Lung (tissue), 12 donors: Measurements from ENCODE around the gene STX8. TPM values are rescaled to one million over a fixed set of nuclear protein-coding genes. Genes with fewer than 3 reads are reported as not detected.
"Not testable (repeated sequence)": the region's sequence is repeated elsewhere in the genome, so short reads cannot be mapped to it uniquely, and the experiment has no call there.

Experiments used
- ATAC-seq: fragments of 200-7000 bp; cut with Tn5 transposase; one replicate; pipeline ENCODE4 v1.9.1; 2020; ENCODE audit warnings: moderate number of reproducible peaks; ENCODE audit not compliant: insufficient read depth, low FRiP score
- DNase-seq, 3 donors: peaks; one replicate each; pipeline ENCODE4 v3.0.0-alpha.2; 2013 to 2017
- H3K27ac ChIP-seq, 2 donors: one replicate each; pipeline ENCODE4 v1.5.1; 2013; ENCODE audit warnings: mild to moderate bottlenecking in 2 of 2, moderate library complexity in 2 of 2, control low read depth in 1 of 2, inconsistent platforms in 1 of 2, low read depth in 1 of 2, low read length in 1 of 2
- H3K27me3 ChIP-seq, 3 donors: one replicate each; pipeline ENCODE4 v1.5.1; 2013; ENCODE audit warnings: low read length in 2 of 3; ENCODE audit not compliant: control insufficient read depth in 3 of 3, insufficient read depth in 3 of 3
- H3K36me3 ChIP-seq, 4 donors: one replicate each; pipeline ENCODE4 v1.5.1; 2013; ENCODE audit warnings: low read length in 4 of 4, mild to moderate bottlenecking in 1 of 4, moderate library complexity in 1 of 4; ENCODE audit not compliant: control insufficient read depth in 4 of 4, insufficient read depth in 4 of 4
- H3K4me1 ChIP-seq, 5 donors: one replicate each; pipeline ENCODE4 v1.5.1; 2013; ENCODE audit warnings: low read length in 5 of 5, mild to moderate bottlenecking in 2 of 5, moderate library complexity in 1 of 5; ENCODE audit not compliant: control insufficient read depth in 5 of 5, insufficient read depth in 5 of 5
- H3K4me3 ChIP-seq: one replicate; pipeline ENCODE4 v1.5.1; 2013; ENCODE audit warnings: mild to moderate bottlenecking, control low read depth, moderate library complexity
- H3K9ac ChIP-seq, 2 donors: one replicate each; pipeline ENCODE4 v1.5.1; 2013; ENCODE audit warnings: low read length in 2 of 2, control low read depth in 1 of 2; ENCODE audit not compliant: insufficient read depth in 1 of 2
- H3K9me3 ChIP-seq, 4 donors: one replicate each; pipeline ENCODE4 v1.5.1; 2013; ENCODE audit warnings: low read length in 3 of 4, mild to moderate bottlenecking in 1 of 4, moderate library complexity in 1 of 4; ENCODE audit not compliant: control insufficient read depth in 4 of 4, insufficient read depth in 3 of 4
- WGBS, 2 donors: extraction: QIAGEN DNeasy Blood & Tissue Kit; methylation state at CpG; one replicate each; pipeline ENCODE4 v1.1.7; 2013; 5-methylcytosine and 5-hydroxymethylcytosine counted together
- polyA plus RNA-seq, 2 donors: library from polyadenylated mRNA; stranded (reverse); fragments of 200-250 nt; gene quantifications; one replicate each; pipeline ENCODE4 v1.2.1, GENCODE V29; 2013
- total RNA-seq, 2 donors: library from RNA; depleted of rRNA in 1 of 2; stranded (reverse); fragments of >200 nt in 1 of 2; gene quantifications; one replicate each; pipeline ENCODE4 v1.2.1, GENCODE V29; 2014 to 2021
- TF ChIP-seq, protein P1 (sequence below): IDR thresholded peaks from 2 replicates; pipeline ENCODE4 v1.5.1; 2012; ENCODE audit warnings: mild to moderate bottlenecking; ENCODE audit errors: control extremely low read depth, extremely low read depth
- donor health status: control.
- donor health status: control.
- donor health status: Bipolar disorder and iron deficiency.
- donor health status: healthy.
- donor health status: DM: yes; HTN: yes; CAD: no.

STX8 gene
- total and polyA plus RNA-seq, 4 donors = 36.5 to 81.1 (median 63.2) TPM

DNA sequence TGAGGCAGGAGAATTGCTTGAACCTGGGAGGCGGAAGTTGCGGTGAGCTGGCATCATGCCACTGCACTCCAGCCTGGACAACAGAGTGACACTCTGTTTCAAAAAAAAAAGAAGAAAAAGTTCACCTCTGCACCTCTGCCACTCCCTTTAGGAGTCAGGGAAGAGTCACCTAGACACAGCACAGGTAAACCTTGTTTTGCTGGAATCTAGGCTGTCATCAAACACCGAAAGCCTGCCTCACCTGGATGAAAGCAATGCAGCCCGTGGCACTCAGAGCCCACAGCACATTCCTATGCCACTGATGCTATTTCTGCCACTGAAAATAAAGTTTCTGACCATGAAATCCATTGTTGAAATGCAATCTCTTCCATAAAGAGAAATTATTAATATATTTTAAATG, 23.0 kb upstream of the STX8 start:
- Histone ChIP-seq H3K36me3 (no peaks in the 10 kb centered on the region), H3K27me3 (no peaks in the 10 kb centered on the region), H3K4me1 (no peaks in the 10 kb centered on the region), H3K27ac (no peak overlapping the region), H3K9ac (no peak overlapping the region), H3K4me3 (no peak overlapping the region), H3K9me3 (no peaks in the 10 kb centered on the region)
- ATAC-seq (no peak), DNase-seq (no peak)
- TF ChIP-seq, protein P1, sequence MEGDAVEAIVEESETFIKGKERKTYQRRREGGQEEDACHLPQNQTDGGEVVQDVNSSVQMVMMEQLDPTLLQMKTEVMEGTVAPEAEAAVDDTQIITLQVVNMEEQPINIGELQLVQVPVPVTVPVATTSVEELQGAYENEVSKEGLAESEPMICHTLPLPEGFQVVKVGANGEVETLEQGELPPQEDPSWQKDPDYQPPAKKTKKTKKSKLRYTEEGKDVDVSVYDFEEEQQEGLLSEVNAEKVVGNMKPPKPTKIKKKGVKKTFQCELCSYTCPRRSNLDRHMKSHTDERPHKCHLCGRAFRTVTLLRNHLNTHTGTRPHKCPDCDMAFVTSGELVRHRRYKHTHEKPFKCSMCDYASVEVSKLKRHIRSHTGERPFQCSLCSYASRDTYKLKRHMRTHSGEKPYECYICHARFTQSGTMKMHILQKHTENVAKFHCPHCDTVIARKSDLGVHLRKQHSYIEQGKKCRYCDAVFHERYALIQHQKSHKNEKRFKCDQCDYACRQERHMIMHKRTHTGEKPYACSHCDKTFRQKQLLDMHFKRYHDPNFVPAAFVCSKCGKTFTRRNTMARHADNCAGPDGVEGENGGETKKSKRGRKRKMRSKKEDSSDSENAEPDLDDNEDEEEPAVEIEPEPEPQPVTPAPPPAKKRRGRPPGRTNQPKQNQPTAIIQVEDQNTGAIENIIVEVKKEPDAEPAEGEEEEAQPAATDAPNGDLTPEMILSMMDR = no peak
- 91 to 95% methylated on average over 4 of the region's 4 CpGs for WGBS, 2 donors

DNA sequence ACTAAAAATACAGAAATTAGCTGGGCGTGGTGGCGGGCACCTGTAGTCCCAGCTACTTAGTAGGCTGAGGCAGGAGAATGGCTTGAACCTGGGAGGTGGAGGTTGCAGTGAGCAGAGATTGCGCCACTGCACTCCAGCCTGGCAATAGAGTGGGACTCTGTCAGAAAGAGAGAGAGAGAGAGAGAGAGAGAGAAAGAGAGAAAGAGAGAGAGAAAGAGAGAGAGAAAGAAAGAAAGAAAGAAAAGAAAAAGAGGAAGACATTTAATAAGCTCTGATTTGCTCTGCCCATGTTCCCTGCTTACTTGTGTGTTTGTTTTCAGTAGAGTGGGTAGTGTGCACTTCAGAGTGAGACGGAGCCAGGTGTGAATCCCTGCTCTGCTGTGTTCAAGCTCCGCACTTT, 22.0 kb upstream of the STX8 start:
- not testable (repeated sequence) for H3K4me3 ChIP-seq, H3K9me3 ChIP-seq, H3K9ac ChIP-seq, H3K4me1 ChIP-seq, H3K27me3 ChIP-seq, DNase-seq, H3K27ac ChIP-seq, ATAC-seq, H3K36me3 ChIP-seq
- WGBS, 2 donors = 91 to 94% methylated on average over 5 of the region's 5 CpGs

DNA sequence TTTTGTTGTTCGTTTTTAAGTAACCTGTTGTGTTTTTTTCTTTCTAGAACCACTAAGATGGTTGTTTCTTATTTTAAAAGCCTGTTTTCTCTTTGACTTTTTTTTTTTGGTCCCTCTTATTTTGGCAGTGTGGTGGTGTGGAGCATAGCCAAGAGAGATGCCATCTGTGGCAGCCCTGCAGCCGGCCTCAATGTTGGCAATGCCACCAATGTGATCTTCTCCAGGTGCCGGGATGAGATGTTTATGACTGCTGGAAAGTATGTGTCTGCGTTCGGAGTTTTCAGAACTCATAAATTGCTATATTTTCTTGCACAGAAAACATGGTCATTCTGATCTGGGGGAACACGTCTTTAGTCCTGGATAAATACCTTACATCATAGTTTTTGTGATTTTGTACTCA, 18.4 kb upstream of the STX8 start:
- H3K27ac ChIP-seq = no peak overlapping the region
- 85 to 89% methylated on average over 6 of the region's 6 CpGs for WGBS, 2 donors
- TF ChIP-seq, protein P1 = no peak
- no peaks in the 10 kb centered on the region for H3K27me3 ChIP-seq
- H3K4me1 ChIP-seq = no peaks in the 10 kb centered on the region
- no peaks in the 10 kb centered on the region for H3K36me3 ChIP-seq
- no peak overlapping the region for H3K9ac ChIP-seq
- ATAC-seq = no peak
- H3K9me3 ChIP-seq = no peaks in the 10 kb centered on the region
- H3K4me3 ChIP-seq = no peak overlapping the region
- no peak for DNase-seq

DNA sequence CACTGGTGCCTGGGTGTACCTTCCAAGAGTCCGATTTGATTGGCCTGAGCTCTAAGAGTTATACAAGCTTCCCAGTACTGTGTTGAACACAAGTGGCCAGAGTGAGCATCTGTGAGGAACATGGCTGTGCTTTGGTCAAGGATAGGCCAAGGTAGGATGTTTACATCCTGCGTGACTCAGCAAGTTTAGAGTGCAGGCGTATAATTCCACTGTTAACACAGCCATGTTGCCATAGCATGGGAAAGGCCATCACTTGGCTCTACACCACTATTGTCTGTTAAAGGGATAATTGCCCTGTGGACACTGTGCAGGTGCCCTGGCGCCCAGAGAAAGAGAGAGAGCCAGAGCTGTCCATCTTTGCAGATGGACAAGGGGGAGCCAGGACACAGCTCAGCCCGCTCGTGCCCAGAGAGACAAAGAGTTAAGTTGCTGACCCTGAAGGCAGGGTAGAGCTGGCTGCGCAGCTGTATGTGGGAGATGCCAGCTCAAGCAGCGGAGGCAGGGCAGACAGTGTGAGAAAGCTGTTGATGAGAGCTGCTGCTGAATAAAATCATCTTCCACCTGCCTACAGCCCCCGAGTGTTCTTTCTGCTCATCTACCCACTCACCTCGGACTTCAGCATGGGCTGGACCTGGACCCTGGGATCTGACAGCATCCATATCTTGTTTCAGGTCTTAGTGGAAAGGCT, 12.5 kb upstream of the STX8 start:
- DNase-seq (no peak), ATAC-seq (no peak)
- Histone ChIP-seq H3K27me3 (no peaks in the 10 kb centered on the region), H3K9me3 (peaks cover 0 to 2% (median 0%) of the 10 kb centered on the region in 4 donors), H3K36me3 (no peaks in the 10 kb centered on the region), H3K9ac (no peak overlapping the region), H3K4me1 (no peaks in the 10 kb centered on the region), H3K4me3 (no peak overlapping the region), H3K27ac (no peak overlapping the region)
- TF ChIP-seq, protein P1 = no peak
- 95 to 96% methylated on average over 10 of the region's 10 CpGs for WGBS, 2 donors
